Measurements from ENCODE around the gene ATP6V1G2. TPM values are rescaled to one million over a fixed set of nuclear protein-coding genes. Genes with fewer than 3 reads are reported as not detected.

ATP6V1G2 gene
- total RNA-seq, 2 donors from 2014 or later, result 1.7 to 2.1 TPM

DNA sequence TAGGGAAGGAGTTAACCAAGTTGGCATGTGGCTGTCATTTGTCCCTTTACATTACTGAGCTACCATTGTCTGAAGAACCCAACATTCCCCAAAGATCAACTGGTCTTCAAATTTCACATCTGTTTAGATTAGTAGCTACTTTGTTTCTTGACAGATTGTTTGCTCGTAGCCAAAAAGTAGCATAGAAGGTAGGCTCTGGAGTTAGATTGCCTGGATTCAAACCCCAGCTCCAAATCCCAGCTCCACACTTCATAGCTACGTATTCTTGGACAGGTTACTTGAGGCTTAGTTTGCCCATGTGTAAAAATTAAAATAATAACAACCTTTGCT lies 2.1 kb upstream of the ATP6V1G2 start:
- Histone ChIP-seq H3K27me3 (ENCODE audit: control insufficient read depth, insufficient read depth, low read length, poor library complexity, severe bottlenecking) (no peaks in the 10 kb centered on the region), H3K9ac (ENCODE audit: extremely low read depth, low read length, poor library complexity, severe bottlenecking) (no peak overlapping the region), H3K4me1 (ENCODE audit: control insufficient read depth, insufficient read depth, low read length) (peaks cover 5% of the 10 kb centered on the region), H3K36me3 (ENCODE audit: control insufficient read depth, insufficient read depth, low read length) (peaks cover 29% of the 10 kb centered on the region), H3K4me3 (ENCODE audit: low read length) (peak overlapping the region; percentile 77), H3K9me3 (ENCODE audit: control insufficient read depth, low read length) (no peaks in the 10 kb centered on the region), H3K27ac (ENCODE audit: low read depth, low read length) (no peak overlapping the region)
- no peak for TF ChIP-seq CTCF (conservative IDR thresholded peaks at IDR 0.05)
- no peaks in the 10 kb centered on the region for H3K27me3 Mint-ChIP-seq (ENCODE audit: insufficient read depth)
- H3K9me3 Mint-ChIP-seq, result no peaks in the 10 kb centered on the region
- peak overlapping the region; percentile 54 for H3K4me3 Mint-ChIP-seq
- no peak for DNase-seq
- peaks cover 28% of the 10 kb centered on the region for H3K36me3 Mint-ChIP-seq (ENCODE audit: low read depth)
- peaks cover 12% of the 10 kb centered on the region for H3K4me1 Mint-ChIP-seq
- 88 to 100% methylated on average over 1 to 2 of the region's 2 CpGs for WGBS, 2 experiments (ENCODE audit: insufficient coverage in 1 of 2, insufficient read length in 1 of 2)
- H3K27ac Mint-ChIP-seq, result no peak overlapping the region

GRCh38 chr6:31547727-31548543 lies 1.5 kb upstream of the ATP6V1G2 start:
- Histone ChIP-seq H3K4me3 (ENCODE audit: low read length) (peak overlapping the region; percentile 77), H3K27me3 (ENCODE audit: control insufficient read depth, insufficient read depth, low read length, poor library complexity, severe bottlenecking) (no peaks in the 10 kb centered on the region), H3K4me1 (ENCODE audit: control insufficient read depth, insufficient read depth, low read length) (peaks cover 5% of the 10 kb centered on the region), H3K36me3 (ENCODE audit: control insufficient read depth, insufficient read depth, low read length) (peaks cover 23% of the 10 kb centered on the region), H3K27ac (ENCODE audit: low read depth, low read length) (no peak overlapping the region), H3K9ac (ENCODE audit: extremely low read depth, low read length, poor library complexity, severe bottlenecking) (peak overlapping the region; percentile 69), H3K9me3 (ENCODE audit: control insufficient read depth, low read length) (no peaks in the 10 kb centered on the region)
- Mint-ChIP-seq H3K4me1 (peaks cover 12% of the 10 kb centered on the region), H3K9me3 (no peaks in the 10 kb centered on the region), H3K4me3 (peak overlapping the region; percentile 54), H3K27ac (peak overlapping the region; percentile 82), H3K27me3 (ENCODE audit: insufficient read depth) (no peaks in the 10 kb centered on the region), H3K36me3 (ENCODE audit: low read depth) (peaks cover 24% of the 10 kb centered on the region)
- peak; percentile 41 for DNase-seq
- TF ChIP-seq CTCF (conservative IDR thresholded peaks at IDR 0.05), result no peak
- WGBS, 2 experiments (ENCODE audit: insufficient coverage in 1 of 2, insufficient read length in 1 of 2), result 55 to 85% methylated on average over 6 to 24 of the region's 24 CpGs

DNA sequence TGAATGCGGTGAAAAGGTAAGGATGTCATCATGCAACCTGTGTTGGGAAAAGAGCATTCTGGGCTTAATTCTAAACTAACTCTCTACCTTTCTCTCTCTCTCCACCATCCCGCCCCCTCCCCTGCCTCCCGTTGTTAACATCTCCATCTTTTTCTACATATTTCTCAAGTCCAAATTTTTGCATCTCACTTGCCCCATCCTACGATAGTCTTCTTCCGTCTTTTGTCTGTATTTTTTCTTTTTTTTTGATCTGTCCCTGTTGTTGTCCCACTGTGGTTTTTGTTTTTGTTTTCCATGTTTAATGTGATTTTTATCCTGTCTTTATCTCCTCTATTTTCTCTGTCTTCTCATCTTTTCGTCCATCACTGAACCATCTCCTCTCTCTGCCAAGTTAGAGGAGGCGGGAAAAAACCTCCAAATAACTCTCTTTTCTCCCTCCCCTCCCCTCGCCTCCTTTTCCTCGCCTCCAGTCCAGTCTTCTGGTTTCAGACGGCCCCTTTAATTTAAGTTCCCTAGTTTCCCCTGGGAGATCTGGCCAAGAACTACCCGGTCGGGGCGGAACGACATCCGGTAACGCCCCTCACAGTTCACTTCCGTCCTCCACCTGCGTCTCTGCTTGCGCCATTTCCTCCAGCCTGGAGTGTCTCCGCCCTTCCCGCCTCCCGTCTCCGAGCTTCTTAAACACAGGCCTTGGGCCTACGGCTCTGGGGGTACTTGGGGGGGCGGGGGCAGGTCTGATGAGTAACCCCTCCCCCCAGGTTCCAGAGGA lies 734 bp upstream of the ATP6V1G2 start, which contains the start of gene NFKBIL1:
Gene NFKBIL1, plus strand, starts transcription at position 651 of the 769 bp plus-strand sequence. Its CDS starts 87 bp downstream, at position 738.
- peaks cover 5% of the 10 kb centered on the region for H3K4me1 ChIP-seq (ENCODE audit: control insufficient read depth, insufficient read depth, low read length)
- peak; percentile 97 for DNase-seq
- 0 to 1% methylated on average over 15 to 25 of the region's 25 CpGs for WGBS, 2 experiments (ENCODE audit: insufficient coverage in 1 of 2, insufficient read length in 1 of 2)

More for the DNA sequence above, 734 bp upstream of the ATP6V1G2 start, which contains the start of gene NFKBIL1:
- Histone ChIP-seq H3K9ac (ENCODE audit: extremely low read depth, low read length, poor library complexity, severe bottlenecking) (peak within 1 kb of the TSS; percentile 69), H3K27ac (ENCODE audit: low read depth, low read length) (peak within 1 kb of the TSS; percentile 38), H3K4me3 (ENCODE audit: low read length) (peak within 1 kb of the TSS; percentile 77), H3K36me3 (ENCODE audit: control insufficient read depth, insufficient read depth, low read length) (peaks cover 23% of the 10 kb centered on the region), H3K9me3 (ENCODE audit: control insufficient read depth, low read length) (no peaks in the 10 kb centered on the region), H3K27me3 (ENCODE audit: control insufficient read depth, insufficient read depth, low read length, poor library complexity, severe bottlenecking) (no peaks in the 10 kb centered on the region)
- no peak for TF ChIP-seq CTCF (conservative IDR thresholded peaks at IDR 0.05)
- H3K9me3 Mint-ChIP-seq, result no peaks in the 10 kb centered on the region
- H3K27me3 Mint-ChIP-seq (ENCODE audit: insufficient read depth), result no peaks in the 10 kb centered on the region
- peak within 1 kb of the TSS; percentile 82 for H3K27ac Mint-ChIP-seq
- peaks cover 22% of the 10 kb centered on the region for H3K36me3 Mint-ChIP-seq (ENCODE audit: low read depth)
- H3K4me3 Mint-ChIP-seq, result peak within 1 kb of the TSS; percentile 54
- H3K4me1 Mint-ChIP-seq, result peaks cover 12% of the 10 kb centered on the region

All from endodermal cell (in vitro differentiated cells).